Aorta (tissue), 5 donors: ENCODE measurements around the gene KHDRBS2. TPM values are rescaled to one million over a fixed set of nuclear protein-coding genes. Genes with fewer than 3 reads are reported as not detected.
A peak's percentile ranks its signal among the peaks of the same experiment; 100 is the strongest.

Experiments
- ATAC-seq: fragments of 200-7000 bp; cut with Tn5 transposase; one replicate; pipeline ENCODE4 v1.9.1; 2022; ENCODE audit warnings: moderate library complexity; ENCODE audit not compliant: low FRiP score
- DNase-seq, 2 donors: peaks; one replicate each; pipeline ENCODE4 v3.0.0-alpha.2; 2020
- H3K27ac ChIP-seq, 2 donors: one replicate each; pipeline ENCODE4 v1.5.1; 2013; ENCODE audit warnings: low read length in 2 of 2, mild to moderate bottlenecking in 2 of 2, moderate library complexity in 2 of 2, control low read depth in 1 of 2, inconsistent platforms in 1 of 2, low read depth in 1 of 2
- H3K27me3 ChIP-seq, 2 donors: one replicate each; pipeline ENCODE4 v1.6.1; 2013; ENCODE audit warnings: control low read depth in 1 of 2, low read length in 1 of 2, mild to moderate bottlenecking in 1 of 2, moderate library complexity in 1 of 2; ENCODE audit not compliant: insufficient read depth in 2 of 2, control insufficient read depth in 1 of 2
- H3K36me3 ChIP-seq, 2 donors: one replicate each; pipeline ENCODE4 v1.6.1; 2013; ENCODE audit warnings: control low read depth in 1 of 2, low read length in 1 of 2, mild to moderate bottlenecking in 1 of 2; ENCODE audit not compliant: insufficient read depth in 2 of 2, control insufficient read depth in 1 of 2
- H3K4me1 ChIP-seq, 2 donors: one replicate each; pipeline ENCODE4 v1.6.1; 2013; ENCODE audit warnings: low read length in 2 of 2, control low read depth in 1 of 2, mild to moderate bottlenecking in 1 of 2, moderate library complexity in 1 of 2; ENCODE audit not compliant: insufficient read depth in 2 of 2, control insufficient read depth in 1 of 2
- H3K4me3 ChIP-seq, 2 donors: one replicate each; pipeline ENCODE4 v1.5.1; 2013; ENCODE audit warnings: low read length in 2 of 2, control low read depth in 1 of 2, mild to moderate bottlenecking in 1 of 2
- H3K9me3 ChIP-seq: one replicate; pipeline ENCODE4 v1.6.1; 2013; ENCODE audit warnings: mild to moderate bottlenecking, low read length; ENCODE audit not compliant: control insufficient read depth
- WGBS, 2 donors: extraction: QIAGEN DNeasy Blood & Tissue Kit; methylation state at CpG; one replicate each; pipeline ENCODE4 v1.1.7; 2013; 5-methylcytosine and 5-hydroxymethylcytosine counted together
- intact Hi-C, 2 donors: fragments of 100-400 bp; cut with DNase I; formaldehyde crosslinking; loops; one replicate each; pipeline versions ENCODE4 v1.14.2 to v1.15.0; 2022
- polyA plus RNA-seq, 2 donors: library from polyadenylated mRNA; stranded (reverse); fragments of 200-250 nt; gene quantifications; one replicate each; pipeline ENCODE4 v1.2.3, GENCODE V29; 2013
- total RNA-seq, 2 donors: library from RNA; stranded (reverse); fragmentation: NEBNext Ultra II Directional; extraction: Animal tissue kit (Norgen Biotek cat#: 25700); gene quantifications; one replicate each; pipeline ENCODE4 v1.2.1, GENCODE V29; 2021
- donor health status: healthy with polysubstance abuse.
- donor health status: Bipolar disorder and iron deficiency.
- donor health status: DM: no; HTN: no; CAD: no.
- donor health status: DM: no; HTN: no; CAD: no.
- donor health status: DM: yes; HTN: yes; CAD: no.

The KHDRBS2 gene
- total and polyA plus RNA-seq, 4 donors, result 0.32 to 0.57 TPM; not detected in 2

DNA sequence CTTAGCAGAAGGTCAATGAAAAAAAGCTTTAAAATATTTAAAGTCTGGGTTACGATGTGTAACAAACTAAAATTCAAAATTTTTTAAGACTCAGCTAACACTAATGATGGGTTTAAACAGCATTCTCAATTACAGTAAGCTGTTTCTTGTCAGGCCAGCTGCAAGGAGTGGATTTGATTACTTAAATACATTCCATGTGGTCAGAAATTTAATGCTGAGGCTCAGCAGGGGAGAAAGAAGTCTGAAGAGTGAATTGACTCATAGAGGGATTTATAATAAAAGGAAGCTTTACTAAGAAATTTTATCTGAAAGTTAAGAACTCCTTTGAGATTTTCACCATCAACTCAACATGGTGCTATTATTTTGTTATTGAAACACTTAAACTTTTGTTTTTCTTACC, 398.6 kb downstream of the KHDRBS2 start:
- 79 to 84% methylated on average over 1 of the region's 1 CpG for WGBS, 2 donors
- DNase-seq (no peak), ATAC-seq (no peak)
- no peak overlapping the region for H3K27ac ChIP-seq
- no peaks in the 10 kb centered on the region for H3K9me3 ChIP-seq
- H3K4me1 ChIP-seq, result no peaks in the 10 kb centered on the region
- no peak overlapping the region for H3K4me3 ChIP-seq
- no peaks in the 10 kb centered on the region for H3K36me3 ChIP-seq
- H3K27me3 ChIP-seq, result no peaks in the 10 kb centered on the region
- intact Hi-C loops, result no loop called here

DNA sequence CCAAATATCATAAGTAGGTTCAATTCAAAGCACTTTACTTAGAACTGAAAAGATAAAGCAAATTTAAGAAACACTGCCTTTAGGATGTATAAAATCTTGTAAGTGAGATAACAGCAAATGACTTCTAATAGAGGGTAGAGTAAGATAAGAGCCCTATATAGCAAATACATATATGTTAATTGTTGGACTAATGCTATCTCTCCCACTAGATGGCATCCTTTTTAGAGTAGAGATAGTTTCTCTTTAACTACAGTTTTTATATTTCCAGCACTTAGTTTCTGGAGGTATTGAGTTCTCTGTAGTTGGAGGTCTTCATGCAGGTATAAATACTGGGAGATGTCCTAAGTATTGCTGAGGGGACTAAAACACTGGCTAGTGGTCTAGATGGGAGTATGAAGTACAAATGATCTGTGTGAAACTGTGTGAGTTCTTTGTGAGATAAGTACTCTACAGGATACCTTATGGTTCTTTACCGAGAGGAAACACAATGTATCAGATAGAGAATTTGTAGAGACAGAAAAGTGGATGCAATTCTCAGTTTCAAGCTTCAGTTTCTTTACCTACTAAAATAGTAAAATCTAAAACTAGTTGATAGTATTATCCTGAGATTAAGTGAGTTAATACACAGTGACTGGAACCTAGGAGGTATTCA, 399.3 kb downstream of the KHDRBS2 start:
- Histone ChIP-seq H3K27ac (no peak overlapping the region), H3K27me3 (no peaks in the 10 kb centered on the region), H3K36me3 (no peaks in the 10 kb centered on the region), H3K4me3 (no peak overlapping the region), H3K4me1 (no peaks in the 10 kb centered on the region), H3K9me3 (no peaks in the 10 kb centered on the region)
- 79 to 84% methylated on average over 1 of the region's 1 CpG for WGBS, 2 donors
- intact Hi-C loops, result no loop called here
- DNase-seq, result no peak
- ATAC-seq, result no peak

DNA sequence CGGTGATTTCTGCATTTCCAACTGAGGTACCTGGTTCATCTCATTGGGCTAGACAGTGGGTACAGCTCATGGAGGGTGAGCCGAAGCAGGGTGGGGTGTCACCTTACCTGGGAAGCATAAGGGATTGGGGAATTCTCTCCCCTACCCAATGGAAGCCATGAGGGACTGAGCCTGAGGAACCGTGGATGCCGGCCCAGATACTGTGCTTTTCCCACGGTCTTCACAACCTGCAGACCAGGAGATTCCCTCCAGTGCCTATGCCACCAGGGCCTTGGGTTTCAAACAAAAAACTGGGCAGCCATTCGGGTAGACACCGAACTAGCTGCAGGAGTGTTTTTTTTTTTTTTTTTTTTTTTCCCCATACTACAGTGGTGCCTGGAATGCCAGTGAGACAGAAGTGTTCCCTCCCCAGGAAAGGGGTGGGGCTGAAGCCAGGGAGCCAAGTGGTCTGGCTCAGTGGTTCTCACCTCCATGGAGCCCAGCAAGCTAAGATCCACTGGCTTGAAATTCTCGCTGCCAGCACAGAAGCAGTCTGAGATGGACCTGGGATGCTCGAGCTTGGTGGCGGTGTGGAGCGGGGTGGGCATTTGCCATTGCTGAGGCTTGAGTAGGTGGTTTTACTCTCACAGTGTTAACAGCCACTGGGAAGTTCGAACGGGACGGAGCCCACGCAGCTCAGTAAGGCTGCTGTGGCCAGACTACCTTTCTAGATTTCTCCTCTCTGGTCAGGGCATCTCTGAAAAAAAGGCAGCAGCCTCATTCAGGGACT, 416.2 kb downstream of the KHDRBS2 start:
- Histone ChIP-seq H3K36me3 (no peaks in the 10 kb centered on the region), H3K27ac (no peak overlapping the region), H3K27me3 (no peaks in the 10 kb centered on the region), H3K4me3 (no peak overlapping the region), H3K9me3 (no peaks in the 10 kb centered on the region), H3K4me1 (no peaks in the 10 kb centered on the region)
- intact Hi-C loops, result no loop called here
- WGBS, 2 donors, result 91 to 97% methylated on average over 15 of the region's 15 CpGs
- peak in 1 of 2 donors; percentile 44 for DNase-seq
- no peak for ATAC-seq

DNA sequence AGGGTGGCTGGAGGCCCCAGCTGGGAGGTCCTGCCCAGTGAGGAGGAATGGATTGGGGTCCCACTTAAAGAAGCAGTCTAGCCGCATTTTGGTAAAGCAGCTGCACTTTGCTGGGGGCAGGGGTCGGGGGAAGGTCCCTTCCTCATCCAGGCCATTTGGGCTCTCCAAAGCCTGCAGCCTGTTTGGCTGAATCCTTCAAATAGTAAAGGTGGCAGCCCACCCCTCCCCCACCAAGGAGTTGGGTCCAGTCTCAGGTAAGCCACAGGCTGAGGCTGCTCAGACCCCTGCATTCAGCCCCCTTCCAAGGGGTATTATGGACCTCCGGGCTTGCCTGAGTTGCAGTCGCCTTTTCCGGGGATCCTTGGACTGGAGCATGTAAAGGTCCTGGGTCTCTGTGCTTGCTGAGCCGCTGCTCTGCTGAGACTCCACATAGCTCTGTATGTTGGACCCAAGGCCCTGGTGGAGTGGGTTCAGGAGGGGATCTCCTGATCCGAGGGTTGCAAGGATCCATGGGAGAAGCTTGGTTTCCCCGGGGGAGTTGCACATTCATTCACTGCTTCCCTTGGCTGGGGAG, 417.4 kb downstream of the KHDRBS2 start:
- 93% methylated on average over 8 of the region's 8 CpGs for WGBS, 2 donors
- ATAC-seq (peak; percentile 56), DNase-seq (peak in 1 of 2 donors; percentile 27)
- intact Hi-C loops, result no loop called here
- Histone ChIP-seq H3K9me3 (no peaks in the 10 kb centered on the region), H3K36me3 (no peaks in the 10 kb centered on the region), H3K27ac (no peak overlapping the region), H3K4me1 (no peaks in the 10 kb centered on the region), H3K27me3 (no peaks in the 10 kb centered on the region), H3K4me3 (no peak overlapping the region)

DNA sequence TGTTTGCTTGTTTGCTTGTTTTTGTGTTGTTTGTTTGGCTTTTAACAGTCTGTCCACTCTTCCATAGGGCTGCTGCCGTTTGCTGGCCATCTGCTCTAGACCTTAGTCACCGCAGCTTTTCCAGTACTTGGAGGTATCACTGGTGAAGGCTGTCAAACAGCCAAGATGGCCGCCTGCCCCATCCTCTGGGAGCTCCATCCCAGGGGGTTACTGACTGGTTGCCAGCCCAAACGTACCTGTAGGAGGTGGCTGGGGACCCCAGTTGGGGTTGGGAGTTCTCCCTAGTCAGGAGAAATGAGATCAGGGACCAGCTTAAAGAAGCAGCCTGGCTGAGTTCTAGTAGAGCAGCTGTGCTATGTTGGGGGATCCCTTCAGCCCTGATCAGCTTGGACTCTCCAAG, 418.4 kb downstream of the KHDRBS2 start:
- ATAC-seq (no peak), DNase-seq (peak in 1 of 2 donors; percentile 34)
- H3K36me3 ChIP-seq, result no peaks in the 10 kb centered on the region
- H3K27ac ChIP-seq, result no peak overlapping the region
- H3K4me1 ChIP-seq, result no peaks in the 10 kb centered on the region
- no peak overlapping the region for H3K4me3 ChIP-seq
- no peaks in the 10 kb centered on the region for H3K27me3 ChIP-seq
- WGBS, 2 donors, result 76% methylated on average over 4 of the region's 4 CpGs
- intact Hi-C loops, result no loop called here
- no peaks in the 10 kb centered on the region for H3K9me3 ChIP-seq

DNA sequence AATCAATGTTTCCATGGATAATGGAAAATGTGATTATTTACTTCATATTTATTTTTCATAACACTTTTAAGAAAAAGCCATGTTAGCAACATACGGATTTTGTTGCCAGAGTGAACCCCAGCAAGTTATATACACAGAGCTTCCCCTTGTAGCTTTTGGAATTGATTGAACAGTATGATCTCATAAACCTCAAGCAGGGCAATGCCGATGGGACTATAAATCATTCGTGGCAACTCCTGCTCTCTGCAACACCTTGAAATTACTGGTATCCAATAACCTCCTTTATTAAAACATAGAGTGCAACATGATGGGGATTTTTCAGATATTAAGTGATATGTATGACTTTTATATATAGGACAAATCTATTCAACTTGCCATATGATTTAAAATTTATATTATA, 428.5 kb downstream of the KHDRBS2 start:
- Histone ChIP-seq H3K4me1 (no peaks in the 10 kb centered on the region), H3K27ac (no peak overlapping the region), H3K36me3 (no peaks in the 10 kb centered on the region), H3K4me3 (no peak overlapping the region), H3K9me3 (no peaks in the 10 kb centered on the region), H3K27me3 (no peaks in the 10 kb centered on the region)
- DNase-seq (no peak), ATAC-seq (no peak)
- 78 to 80% methylated on average over 3 of the region's 3 CpGs for WGBS, 2 donors
- intact Hi-C loops, result no loop called here

DNA sequence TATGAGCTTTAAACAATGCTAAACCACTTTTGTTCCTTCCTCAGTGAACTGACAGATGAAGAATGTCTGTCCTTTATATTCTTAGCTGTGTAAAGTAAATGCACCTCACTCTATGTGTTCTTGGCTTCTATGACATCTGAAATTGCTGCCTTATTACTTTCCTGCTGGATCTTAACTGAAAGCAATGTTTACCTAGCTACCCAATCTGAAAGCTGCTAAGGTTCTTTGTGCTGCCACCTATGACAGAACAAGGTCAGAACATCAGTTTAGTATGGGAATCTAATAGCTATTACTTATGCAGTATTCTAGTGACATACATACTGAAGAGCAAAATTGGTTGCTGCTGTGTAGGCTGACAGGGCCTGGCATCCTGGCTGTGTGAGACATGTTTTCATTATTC, 444.1 kb downstream of the KHDRBS2 start:
- no peak for ATAC-seq
- no peaks in the 10 kb centered on the region for H3K27me3 ChIP-seq
- H3K27ac ChIP-seq, result no peak overlapping the region
- H3K4me3 ChIP-seq, result no peak overlapping the region
- no peak for DNase-seq
- H3K36me3 ChIP-seq, result no peaks in the 10 kb centered on the region
- intact Hi-C loops, result no loop called here
- H3K9me3 ChIP-seq, result no peaks in the 10 kb centered on the region
- no peaks in the 10 kb centered on the region for H3K4me1 ChIP-seq

DNA sequence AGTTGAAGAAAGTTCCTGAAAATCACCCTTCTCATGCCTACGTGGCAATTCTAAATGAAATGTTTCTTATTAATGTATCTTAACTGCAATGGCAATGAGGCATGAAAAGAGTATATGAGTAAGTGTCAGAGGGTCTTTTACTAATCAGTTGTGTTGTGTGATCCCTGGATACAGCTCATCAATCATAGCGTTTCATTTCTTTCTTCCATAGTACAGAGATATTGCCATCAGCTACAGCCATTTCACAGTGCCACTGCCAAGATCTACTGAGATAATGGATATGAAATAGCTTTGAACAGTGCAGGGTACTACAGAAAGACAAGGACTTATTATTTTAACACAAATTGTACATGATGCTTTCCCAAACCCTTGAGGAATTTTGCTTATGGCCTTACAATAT, 450.8 kb downstream of the KHDRBS2 start:
- intact Hi-C loops, result no loop called here
- ATAC-seq (no peak), DNase-seq (no peak)
- WGBS, 2 donors, result 23 to 32% methylated on average over 2 of the region's 2 CpGs
- Histone ChIP-seq H3K4me3 (no peak overlapping the region), H3K9me3 (no peaks in the 10 kb centered on the region), H3K36me3 (no peaks in the 10 kb centered on the region), H3K27me3 (no peaks in the 10 kb centered on the region), H3K4me1 (no peaks in the 10 kb centered on the region), H3K27ac (no peak overlapping the region)
